Activated CD8-positive, alpha-beta memory T cell treated with anti-CD3 and anti-CD28 coated beads for 4 hours (primary cell): ENCODE data around the gene PDGFB.

Source experiments
- DNase-seq, 2 donors: peaks; one replicate each; pipeline ENCODE4 v3.0.0-alpha.2; 2020; ENCODE audit warnings: low read depth in 2 of 2

Gene PDGFB

DNA sequence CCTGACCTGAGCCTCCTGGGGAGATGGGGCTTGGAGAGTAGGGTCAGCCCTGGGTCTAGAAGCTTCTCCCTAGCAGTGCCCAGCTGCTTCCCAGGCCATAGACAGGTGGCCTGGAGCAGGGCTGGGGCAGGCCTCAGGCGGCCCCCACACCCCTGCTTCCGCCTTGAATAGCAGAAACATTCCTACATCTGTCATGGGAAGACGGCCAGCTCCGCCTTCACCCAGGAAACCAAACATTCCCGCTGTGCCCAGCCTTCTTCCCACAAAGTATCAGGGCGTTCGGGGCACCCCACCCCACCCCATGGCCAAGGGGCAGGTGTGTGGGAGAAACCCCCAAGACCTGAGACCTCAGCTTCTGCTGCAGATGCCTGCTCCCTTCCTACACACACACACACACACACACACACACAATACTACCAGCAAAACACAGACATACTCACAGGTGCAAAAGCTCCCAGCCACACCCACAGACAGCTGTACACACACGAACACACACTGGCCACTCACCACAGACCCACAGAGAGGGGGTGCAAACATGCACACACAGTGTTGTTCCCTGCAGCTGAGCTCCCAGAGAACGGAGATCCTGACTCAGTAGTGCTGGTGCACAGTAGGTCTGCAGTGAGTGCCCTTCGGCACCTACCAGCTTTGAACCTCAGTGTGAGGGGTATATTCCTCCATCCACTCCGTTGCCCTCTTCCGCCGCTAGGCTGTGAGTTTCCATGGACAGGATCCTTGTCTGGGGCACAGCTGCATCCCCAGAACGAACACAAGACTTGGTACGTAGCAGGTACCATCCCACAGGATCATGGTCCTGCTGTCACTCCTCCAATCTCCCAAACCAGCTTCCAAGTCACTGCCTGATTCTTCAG is 37.4 kb downstream of the PDGFB start:
- no peak for DNase-seq

DNA sequence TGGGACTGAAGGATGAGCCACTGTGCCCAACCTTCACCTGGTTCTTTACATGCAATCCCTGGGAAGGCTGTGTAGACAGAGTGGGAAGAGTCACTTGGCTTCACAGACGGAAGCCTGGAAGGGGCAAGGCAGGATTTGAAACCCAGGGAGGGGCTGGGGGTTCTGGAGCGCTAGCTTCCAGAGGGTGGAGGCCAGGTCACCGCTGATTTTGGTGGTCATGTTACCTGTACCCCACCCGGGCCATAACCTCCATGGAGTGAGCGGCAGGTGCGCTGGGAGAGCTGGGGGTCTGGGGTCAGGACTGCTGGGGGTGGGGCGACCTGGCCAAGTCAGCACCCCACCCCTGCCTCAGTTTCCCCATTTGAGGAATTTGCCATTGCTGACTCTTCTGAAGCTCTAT is 38.3 kb downstream of the PDGFB start:
- no peak for DNase-seq

DNA sequence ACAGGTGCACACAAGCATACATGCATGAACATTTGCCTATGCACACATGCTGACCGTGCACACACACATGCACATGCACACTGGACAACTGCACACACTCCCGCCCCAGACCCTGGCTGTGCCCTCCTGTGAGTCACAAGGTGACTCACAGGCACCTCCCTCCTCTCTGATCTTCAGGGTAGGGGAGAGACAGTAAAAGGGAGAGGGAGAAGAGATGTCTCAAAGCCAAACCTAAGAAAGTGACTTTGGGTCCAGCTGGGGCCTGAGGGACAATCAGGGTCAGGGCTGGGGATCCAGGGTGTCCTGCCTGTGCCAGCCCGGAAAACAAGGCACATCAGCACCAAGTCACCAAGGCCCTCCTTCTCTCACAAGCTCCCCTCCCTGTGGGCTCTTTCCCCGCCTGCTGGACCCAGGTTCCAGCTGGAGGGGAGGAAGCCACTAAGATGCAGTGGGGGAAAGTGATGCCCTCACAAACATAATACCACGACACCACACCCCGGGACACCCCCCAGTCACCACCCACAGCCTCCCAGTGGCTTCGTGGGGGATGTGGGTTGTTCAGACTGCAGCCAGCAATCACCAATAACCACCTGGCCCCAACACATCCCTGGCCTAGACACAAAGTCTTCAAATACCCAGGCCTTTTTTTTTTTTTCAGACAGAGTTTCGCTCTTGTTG is 39.3 kb downstream of the PDGFB start:
- DNase-seq: peak; percentile 26 to 39

DNA sequence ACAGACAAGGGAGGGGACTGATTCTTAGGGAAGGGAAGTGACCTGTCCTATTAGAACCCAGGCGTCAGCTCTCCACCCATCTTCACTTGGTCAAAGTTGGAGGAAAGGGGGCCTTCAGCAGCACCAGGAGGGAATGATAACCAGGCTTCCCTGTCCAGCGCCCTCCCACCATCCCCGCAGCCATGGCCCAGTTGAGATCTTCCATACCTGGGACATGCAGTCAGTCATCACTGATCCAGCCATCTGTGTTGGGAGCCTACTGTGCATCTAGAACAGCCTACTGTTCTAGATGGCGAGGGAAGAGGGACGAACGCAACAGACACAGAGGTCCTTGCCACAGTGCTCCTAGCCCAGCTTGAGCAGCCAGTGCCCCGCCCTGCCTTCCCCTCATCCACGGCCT is 40.6 kb downstream of the PDGFB start:
- DNase-seq: no peak

DNA sequence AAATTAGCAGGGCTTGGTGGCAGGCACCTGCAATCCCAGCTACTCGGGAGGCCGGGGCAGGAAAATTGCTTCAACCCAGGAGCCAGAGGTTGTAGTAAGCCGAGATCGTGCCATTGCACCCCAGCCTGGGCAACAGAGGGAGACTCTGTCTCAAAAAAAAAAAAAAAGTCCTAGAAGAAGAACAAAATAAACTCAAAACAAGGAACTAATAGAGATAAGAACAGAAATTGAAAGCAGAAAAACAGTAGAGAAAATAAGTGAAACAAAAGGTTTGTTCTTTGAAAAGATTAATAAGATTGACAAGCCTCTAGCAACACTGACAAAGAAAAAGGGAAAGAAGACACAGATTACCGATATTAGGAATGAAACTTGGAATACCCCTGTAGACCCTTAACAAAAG is 47.2 kb downstream of the PDGFB start:
- DNase-seq: no peak

DNA sequence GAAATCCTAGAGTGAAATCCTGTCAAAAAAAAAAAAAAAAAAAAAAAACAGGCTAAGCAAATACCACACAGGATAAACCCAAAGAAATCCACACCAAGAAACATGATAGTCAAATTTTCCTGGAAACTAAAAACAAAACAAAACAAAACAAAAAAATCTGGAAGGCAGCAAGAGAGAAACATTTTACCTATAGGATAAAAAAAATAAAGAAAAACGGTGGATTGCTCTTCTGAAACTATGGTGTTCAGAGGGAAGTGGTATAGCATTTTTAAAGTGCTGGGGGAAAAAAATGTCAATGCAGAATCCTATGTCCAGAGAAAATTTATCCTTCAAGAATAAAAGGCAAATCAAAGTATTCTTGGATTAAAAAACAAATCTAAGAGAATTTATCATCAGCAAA is 50.7 kb downstream of the PDGFB start:
- DNase-seq: no peak

DNA sequence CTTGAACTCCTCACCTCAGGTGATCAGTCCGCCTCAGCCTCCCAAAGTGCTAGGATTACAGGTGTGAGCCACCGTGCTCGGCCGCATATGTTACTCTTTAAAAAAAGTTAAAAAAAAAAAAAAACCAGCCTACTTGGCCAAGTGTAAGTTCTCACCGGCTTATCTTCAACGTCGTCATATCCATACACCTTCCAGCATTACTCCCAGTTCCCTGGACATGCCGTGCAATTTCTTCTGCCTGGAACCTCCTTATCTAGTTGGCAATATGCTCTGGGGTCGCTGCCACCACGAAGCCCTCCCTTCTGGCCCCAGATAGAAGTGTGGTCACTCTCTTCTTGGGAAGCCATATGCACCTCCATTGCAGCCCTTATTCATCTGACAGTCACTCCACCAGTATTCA is 56.0 kb downstream of the PDGFB start:
- no peak for DNase-seq

DNA sequence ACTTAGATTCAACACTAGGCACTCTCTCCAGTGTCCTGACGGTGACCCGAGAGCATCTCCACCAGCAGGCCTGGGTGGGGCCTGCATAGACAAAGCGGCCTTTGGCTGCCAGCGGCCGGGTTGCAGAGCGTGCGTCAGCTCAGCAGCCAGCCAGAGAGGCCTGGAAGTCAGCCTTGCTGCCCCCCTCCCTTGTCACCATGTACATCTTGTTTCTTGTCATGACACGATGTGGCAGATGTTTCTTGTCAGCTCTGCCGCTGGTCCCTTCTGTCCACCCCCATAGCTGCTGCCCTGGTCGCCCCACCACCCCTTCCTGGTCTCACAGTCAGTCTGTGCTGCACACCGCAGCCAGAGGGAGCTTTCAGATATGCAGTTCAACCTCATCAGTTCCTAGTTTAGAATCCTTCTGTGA is 59.2 kb downstream of the PDGFB start:
- no peak for DNase-seq

DNA sequence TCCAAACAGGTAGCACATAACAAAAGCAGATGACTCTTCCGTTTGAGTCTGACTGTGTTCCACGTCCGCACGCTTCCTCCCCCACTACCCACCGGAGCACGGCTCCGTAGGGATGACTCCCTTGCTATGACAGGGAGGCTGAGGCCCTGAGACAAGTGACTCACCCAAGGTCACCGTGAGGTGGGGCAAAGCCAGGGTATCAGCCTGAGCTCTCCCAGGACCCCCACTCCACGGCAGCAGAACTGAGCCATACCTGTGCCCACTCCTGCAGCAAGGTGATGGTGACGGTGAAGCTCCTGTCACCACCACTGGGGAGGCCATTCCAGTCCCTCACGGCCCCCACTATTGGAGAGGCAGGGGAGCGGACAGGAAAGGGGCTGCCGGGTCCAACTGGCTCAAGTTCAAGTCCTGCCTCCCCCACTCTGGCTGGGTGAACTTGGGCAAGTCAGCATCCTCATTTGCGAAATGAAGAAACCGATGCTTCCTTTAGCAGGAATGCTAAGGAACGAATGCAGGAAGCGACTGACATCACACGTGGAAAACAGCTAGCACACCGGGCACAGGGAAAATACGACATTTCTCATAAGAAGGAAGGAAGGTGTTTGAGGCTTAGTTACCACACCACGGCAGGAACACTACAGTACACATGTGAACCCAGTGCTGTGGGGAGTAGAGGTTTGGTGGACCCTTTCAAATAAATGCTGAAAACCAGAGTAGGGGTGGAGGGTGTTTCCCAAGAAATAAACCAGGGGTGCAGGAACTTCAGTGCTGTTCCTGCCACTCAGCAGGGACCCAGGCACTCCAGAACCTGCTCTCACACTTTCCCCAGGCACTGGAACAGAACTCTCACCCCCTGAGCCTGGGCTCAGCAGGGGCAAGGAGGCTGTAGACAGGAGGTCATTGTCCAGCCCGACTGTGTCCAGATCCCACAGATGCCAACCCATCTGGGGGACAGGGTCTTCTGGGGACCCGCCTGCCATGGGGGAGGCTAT is 59.9 kb downstream of the PDGFB start:
- DNase-seq: no peak

DNA sequence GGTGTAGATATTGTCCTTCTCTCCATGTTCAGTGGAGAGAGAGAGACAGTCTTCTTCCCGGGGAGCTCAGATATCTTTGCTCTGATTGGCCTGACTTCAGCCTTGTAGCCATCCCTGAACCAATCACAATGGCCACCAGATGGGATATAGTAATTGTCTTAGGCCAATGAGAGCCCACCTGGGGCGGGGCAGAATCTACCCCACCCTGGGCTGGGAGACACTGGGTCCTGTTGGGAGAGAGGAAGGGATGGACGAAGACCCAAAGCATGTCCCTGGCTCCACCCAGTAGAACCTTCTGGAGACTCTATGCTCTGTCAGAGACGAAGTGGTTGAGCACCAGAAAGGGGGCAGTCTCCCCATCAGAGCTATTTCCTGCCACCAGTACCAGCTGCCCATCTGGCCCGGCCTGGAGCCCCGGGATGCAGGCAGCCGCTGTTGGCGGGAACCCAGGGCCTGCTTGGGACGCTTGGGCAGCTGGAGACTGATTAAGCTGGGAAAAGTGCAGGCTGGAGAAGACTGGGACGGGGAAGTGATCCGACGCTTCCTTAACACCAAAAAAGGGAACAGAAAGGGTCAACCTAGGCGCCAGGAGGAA is 60.7 kb downstream of the PDGFB start:
- DNase-seq: no peak

DNA sequence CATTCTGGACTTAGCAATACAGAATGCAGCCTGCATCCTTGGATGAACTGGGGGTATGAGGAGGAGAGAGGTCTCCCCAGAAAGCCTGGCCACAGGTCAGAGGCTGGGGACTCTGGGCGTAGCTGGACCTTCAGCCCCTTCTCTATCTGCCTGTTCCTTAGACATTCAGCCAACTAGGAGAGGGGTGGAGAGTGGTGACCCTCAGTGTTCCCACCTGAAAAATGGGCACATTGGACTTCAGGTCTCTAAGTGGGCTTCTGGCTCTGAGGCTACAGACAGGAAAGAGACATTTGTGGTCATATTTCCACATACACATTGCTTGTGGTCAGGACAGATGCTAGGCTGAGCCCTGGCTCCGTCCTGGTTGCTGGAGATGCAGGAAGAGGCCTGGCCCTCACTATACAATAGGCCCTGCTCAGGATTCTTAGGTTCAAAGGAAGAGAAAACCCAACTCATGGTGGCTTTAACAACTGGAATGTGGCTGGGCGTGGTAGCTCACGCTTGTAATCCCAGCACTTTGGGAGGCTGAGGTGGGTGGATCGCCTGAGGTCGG is 62.2 kb downstream of the PDGFB start:
- DNase-seq: no peak

DNA sequence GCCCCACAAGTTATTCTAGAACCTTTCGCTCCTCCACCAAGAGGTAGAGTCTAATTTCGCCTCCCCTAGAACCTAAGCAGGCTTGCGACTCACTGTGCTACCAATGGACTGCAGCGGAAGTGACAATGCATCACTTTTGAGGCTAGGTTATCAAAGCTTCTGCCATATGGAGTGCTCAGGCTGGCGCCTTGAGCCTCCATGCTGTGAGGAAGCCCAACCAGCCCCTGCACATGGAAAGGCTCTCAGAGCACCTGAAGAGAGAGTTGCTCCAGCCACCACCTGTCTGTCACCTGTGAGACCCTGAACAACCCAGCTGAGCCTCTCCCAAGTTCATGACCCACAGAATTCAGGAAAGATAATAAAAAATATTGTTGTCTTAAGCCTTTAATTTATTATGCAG is 63.0 kb downstream of the PDGFB start:
- DNase-seq: no peak

DNA sequence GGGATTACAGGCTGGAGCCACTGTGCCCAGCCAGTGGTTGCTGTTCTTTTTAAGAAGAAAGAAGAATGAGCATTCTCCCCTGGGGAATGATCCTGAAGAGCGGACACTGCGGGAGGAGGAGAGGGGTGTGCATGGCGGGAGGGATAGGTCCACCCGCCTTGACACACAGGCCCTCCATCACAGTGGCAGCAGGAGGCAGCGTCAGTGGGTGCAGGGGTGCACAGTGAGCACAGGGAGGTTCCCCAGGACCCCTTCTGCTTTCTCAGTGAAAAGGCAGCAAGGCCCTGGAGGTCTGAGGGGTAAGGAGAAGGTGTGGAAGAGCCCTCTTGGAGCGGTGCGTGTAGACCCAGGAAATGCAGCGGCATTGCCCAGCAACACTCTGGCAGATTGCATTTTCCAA is 63.4 kb downstream of the PDGFB start:
- DNase-seq: no peak

DNA sequence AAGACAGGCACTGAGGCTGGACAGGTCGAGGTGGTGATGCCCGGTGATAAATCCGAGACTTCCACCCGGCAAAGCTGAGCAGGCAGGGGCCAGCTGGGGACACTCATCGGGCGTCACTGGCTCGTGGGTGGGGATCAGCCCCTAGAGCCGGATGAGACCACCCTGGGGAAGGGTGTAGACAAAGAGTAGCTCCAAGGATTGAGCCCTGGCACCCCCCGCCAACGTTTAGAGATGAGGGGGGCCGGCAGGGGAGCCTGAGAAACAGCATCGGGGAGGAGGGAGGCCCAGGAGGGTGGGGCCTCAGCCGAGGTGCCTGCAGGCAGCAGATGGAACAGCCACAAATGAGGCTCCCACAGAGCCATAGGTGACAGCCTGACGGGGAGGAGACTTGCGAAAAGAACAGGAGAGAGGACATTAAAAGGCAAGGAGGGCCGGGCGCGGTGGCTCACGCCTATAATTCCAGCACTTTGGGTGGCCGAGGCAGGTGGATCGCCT is 64.9 kb downstream of the PDGFB start:
- DNase-seq: no peak

DNA sequence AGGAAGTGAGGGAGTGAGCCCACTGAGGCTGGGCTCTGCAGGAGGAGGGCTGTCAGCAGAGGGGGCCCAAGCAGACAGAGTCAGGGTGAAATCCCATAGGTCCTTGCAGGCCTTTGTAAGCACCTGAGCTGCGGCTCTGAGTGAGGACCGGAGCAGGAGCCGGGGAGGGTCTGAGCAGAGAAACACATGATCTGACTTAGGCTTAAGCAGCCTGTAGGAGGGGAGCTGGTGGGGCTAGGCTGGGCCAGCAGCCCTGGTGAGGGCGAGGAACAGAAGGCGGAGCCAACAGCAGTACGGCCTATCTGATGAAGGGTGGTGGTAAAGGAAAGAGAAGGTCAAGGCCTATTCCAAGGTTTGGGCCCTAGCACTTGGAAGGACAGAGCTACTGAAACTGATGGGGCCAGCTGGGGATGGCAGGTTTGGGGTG is 65.4 kb downstream of the PDGFB start:
- no peak for DNase-seq

DNA sequence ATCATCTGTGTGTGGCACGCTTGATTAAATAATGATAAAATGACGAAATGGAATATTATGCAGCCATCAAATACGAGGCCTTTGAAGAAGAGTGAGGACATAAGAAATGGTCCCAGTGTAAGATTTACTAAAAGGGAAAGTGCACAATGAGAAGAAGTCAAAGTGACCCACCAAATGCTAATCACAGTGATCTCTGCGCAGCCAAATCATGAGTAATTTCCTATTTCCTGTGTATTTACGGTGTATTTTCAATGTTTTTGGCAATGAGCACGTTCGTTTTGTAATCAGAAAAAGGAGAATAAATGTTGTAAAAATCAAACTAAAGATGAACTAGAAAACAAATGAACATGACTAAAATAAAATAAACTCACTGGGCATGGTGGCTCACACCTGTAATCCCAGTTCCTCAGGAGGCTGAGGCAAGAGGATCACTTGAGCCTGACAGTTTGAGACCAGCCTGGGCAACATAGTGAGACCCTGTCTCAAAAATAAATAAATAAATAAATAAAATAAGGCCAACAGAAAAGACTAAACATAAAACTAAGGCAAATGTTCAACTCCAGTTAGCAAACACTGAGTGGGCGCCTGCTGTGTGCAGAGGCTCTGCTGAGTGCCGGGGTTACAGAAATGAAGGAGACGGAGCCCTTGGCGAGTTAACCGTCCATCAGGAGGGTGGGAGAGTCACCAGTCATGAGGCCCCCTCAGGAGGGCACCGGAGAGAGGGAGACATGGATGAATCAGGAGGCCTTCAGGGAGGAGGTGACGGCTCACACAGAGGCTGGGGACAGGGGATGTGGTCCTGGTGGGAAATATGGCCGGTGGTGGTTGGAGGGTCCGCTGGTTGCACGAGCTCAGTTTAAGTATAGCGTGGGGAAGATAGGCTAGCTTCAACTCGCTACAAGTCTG is 66.3 kb downstream of the PDGFB start:
- DNase-seq: no peak

DNA sequence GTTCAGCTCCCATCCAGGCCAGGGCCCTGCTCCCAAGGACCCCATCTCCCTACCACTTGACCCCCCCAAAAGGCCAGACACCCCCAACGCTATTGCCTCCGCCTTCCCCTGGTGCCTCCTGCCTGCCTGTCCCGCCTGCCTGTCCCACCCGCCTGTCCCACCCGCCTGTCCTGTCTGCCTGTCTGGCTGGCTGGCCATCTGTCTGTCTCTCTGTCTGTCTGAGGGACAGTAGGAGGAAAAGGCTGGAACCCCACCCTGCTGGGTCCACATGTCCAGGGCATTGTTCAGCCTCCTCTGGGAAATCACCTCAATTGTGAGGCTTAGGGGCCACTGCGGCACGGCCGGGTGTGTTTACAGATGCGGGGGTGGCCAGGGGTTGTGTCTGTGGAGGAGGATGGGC is 67.0 kb downstream of the PDGFB start:
- no peak for DNase-seq

DNA sequence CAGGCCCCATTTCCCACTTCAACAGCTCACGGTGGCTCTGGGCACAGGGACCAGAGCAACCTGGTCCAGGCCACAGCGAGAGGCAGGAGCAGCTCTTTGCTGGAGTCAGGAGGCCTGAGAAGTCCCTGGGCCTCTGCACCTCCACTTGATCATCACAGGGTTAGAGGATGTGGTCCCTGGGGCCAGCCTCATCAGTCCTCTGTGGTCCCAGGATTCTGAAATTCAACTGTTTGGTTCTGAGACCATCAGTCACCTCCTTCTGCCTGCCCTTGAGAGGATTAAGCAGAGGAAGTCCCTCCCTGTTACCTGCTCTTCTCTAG is 67.4 kb downstream of the PDGFB start:
- no peak for DNase-seq

DNA sequence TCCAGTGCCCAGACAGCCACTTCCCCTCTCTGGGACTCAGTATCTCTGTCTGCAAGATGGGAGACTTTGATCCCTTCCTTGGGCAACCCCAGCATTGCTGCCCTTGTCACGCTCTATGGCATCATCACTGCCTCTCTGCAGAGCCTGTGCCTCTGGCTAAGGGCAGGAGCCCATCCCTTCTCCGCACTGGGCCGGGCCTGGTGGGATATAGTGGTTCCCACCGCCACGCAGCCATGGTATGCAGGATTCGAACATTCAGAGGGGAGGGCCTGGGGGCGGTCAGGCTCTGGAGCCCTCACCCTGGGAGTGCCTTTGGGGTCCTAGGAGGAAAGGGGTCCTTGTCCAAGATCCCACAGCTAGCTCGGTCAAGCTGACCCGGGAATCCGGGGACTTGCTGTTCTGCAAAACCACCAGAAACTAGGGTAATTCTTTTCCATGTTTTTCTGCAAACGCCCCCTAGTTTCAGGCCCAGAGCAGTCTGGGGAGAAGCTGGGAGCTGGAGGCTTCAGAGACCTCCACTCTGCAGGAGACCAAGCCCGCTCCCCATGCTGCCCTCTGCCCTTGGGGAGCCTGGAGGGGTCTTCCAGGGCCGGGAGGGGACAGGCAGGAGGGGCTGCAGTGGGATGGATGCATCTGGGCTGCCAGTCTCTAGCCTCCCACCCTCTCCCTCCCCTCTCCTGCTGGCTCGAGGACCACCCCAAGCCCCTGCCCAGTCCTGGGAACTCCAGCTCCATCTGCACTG is 67.9 kb downstream of the PDGFB start:
- no peak for DNase-seq
